Sigmoid colon (tissue), 7 donors: Measurements from ENCODE around the gene PCP4. TPM values are rescaled to one million over a fixed set of nuclear protein-coding genes. Genes with fewer than 3 reads are reported as not detected.

Experiments
- DNase-seq: peaks from one replicate; pipeline ENCODE4 v3.0.0-alpha.2; 2019
- H3K27ac ChIP-seq, 4 donors: fragments of 200-600 bp; sonication (generic); one replicate each; pipeline ENCODE4 v1.5.1; 2016 to 2019; ENCODE audit warnings: mild to moderate bottlenecking in 1 of 4
- H3K27me3 ChIP-seq, 3 donors: fragments of 200-600 bp; sonication (generic); one replicate each; pipeline ENCODE4 v1.5.1; 2019; ENCODE audit warnings: mild to moderate bottlenecking in 1 of 3
- H3K36me3 ChIP-seq, 4 donors: fragments of 200-600 bp; sonication (generic); one replicate each; pipeline ENCODE4 v1.5.1; 2016 to 2019
- H3K4me1 ChIP-seq, 4 donors: fragments of 200-600 bp; sonication (generic); one replicate each; pipeline ENCODE4 v1.5.1; 2017 to 2019
- H3K4me3 ChIP-seq, 4 donors: fragments of 200-600 bp; sonication (generic); one replicate each; pipeline ENCODE4 v1.5.1; 2017 to 2019; ENCODE audit warnings: mild to moderate bottlenecking in 2 of 4, moderate library complexity in 1 of 4
- H3K9me3 ChIP-seq, 4 donors: fragments of 200-600 bp in 3 of 4; sonication (generic) in 3 of 4; one replicate each; pipeline versions ENCODE4 v1.5.1 to v1.6.1; 2013 to 2019
- EP300 ChIP-seq, 4 donors: sonication (generic); formaldehyde crosslinking; IDR thresholded peaks; one replicate each; pipeline ENCODE4 v1.6.1; 2017; ENCODE audit warnings: antibody characterized with exemption in 4 of 4
- POLR2A ChIP-seq, 2 donors: fragments of 450-650 bp; IDR thresholded peaks; one replicate each; pipeline ENCODE4 v1.6.1; 2016; ENCODE audit warnings: antibody characterized with exemption in 2 of 2, mild to moderate bottlenecking in 2 of 2, moderate library complexity in 2 of 2
- POLR2AphosphoS5 ChIP-seq, 4 donors: sonication (generic); formaldehyde crosslinking; IDR thresholded peaks; one replicate each; pipeline ENCODE4 v1.6.1; 2017; ENCODE audit warnings: antibody characterized with exemption in 4 of 4
- WGBS, 2 donors: extraction: QIAGEN DNeasy Blood & Tissue Kit; methylation state at CpG; one replicate each; pipeline ENCODE4 v1.1.7; 2013; 5-methylcytosine and 5-hydroxymethylcytosine counted together
- intact Hi-C: fragments of 100-400 bp; cut with DNase I; formaldehyde crosslinking; loops from one replicate; pipeline ENCODE4 v1.15.1; 2023
- polyA plus RNA-seq, 3 donors: library from polyadenylated mRNA; stranded (reverse); fragments of 200-250 nt; gene quantifications; one replicate each; pipeline ENCODE4 v1.2.3, GENCODE V29; 2013
- total RNA-seq, 4 donors: library from RNA; depleted of rRNA; stranded (reverse); fragments of >200 nt; gene quantifications; one replicate each; pipeline ENCODE4 v1.1.0, GENCODE V29; 2016
- TF ChIP-seq, protein P1 (sequence below), 4 experiments: fragments of 450-650 bp in 3 of 4; fragments of 200-600 bp in 1 of 4; IDR thresholded peaks; one replicate each; pipeline ENCODE4 v1.5.1; 2016 to 2019; ENCODE audit warnings: antibody characterized with exemption in 4 of 4, mild to moderate bottlenecking in 3 of 4, moderate library complexity in 2 of 4
- donor health status: healthy with polysubstance abuse.
- donor health status: Bipolar disorder and iron deficiency.
- donor health status: healthy.

Gene PCP4
- total and polyA plus RNA-seq, 7 donors, result 6.2 to 198 (median 122) TPM; not detected in 1

DNA sequence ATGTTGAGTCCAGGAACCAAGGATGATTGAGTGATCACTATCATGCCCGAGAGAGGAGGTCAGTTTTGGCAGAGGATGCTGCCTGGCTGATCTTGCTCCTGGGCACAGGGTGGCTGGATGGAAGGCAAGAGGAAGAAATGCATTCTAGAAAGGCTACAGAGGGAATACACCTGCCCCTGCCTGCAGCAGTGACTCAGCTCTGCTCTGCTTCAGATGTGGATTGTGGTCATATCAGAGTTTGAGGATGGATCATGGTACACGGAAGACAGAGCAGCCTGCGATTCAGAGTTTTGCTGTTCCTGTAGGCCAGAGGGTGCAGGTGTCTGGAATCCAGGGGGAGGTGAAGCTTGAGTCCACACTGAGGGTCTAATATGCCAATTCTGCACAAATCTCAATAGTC is 37.2 kb downstream of the PCP4 start:
- intact Hi-C loops, result no loop called here
- no peak for DNase-seq
- TF ChIP-seq POLR2AphosphoS5 (IDR thresholded peaks at IDR 0.05) (no peak), POLR2A (IDR thresholded peaks at IDR 0.05) (no peak), EP300 (IDR thresholded peaks at IDR 0.05) (no peak)
- TF ChIP-seq, protein P1, sequence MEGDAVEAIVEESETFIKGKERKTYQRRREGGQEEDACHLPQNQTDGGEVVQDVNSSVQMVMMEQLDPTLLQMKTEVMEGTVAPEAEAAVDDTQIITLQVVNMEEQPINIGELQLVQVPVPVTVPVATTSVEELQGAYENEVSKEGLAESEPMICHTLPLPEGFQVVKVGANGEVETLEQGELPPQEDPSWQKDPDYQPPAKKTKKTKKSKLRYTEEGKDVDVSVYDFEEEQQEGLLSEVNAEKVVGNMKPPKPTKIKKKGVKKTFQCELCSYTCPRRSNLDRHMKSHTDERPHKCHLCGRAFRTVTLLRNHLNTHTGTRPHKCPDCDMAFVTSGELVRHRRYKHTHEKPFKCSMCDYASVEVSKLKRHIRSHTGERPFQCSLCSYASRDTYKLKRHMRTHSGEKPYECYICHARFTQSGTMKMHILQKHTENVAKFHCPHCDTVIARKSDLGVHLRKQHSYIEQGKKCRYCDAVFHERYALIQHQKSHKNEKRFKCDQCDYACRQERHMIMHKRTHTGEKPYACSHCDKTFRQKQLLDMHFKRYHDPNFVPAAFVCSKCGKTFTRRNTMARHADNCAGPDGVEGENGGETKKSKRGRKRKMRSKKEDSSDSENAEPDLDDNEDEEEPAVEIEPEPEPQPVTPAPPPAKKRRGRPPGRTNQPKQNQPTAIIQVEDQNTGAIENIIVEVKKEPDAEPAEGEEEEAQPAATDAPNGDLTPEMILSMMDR (IDR thresholded peaks at IDR 0.05), result no peak
- no peak overlapping the region for H3K4me3 ChIP-seq
- H3K9me3 ChIP-seq, result no peaks in the 10 kb centered on the region
- H3K27ac ChIP-seq, result no peak overlapping the region
- H3K36me3 ChIP-seq, result no peaks in the 10 kb centered on the region
- WGBS, 2 donors, result 77 to 80% methylated on average over 3 of the region's 3 CpGs
- H3K4me1 ChIP-seq, result peaks cover 0 to 16% (median 0%) of the 10 kb centered on the region in 4 donors
- no peaks in the 10 kb centered on the region for H3K27me3 ChIP-seq

DNA sequence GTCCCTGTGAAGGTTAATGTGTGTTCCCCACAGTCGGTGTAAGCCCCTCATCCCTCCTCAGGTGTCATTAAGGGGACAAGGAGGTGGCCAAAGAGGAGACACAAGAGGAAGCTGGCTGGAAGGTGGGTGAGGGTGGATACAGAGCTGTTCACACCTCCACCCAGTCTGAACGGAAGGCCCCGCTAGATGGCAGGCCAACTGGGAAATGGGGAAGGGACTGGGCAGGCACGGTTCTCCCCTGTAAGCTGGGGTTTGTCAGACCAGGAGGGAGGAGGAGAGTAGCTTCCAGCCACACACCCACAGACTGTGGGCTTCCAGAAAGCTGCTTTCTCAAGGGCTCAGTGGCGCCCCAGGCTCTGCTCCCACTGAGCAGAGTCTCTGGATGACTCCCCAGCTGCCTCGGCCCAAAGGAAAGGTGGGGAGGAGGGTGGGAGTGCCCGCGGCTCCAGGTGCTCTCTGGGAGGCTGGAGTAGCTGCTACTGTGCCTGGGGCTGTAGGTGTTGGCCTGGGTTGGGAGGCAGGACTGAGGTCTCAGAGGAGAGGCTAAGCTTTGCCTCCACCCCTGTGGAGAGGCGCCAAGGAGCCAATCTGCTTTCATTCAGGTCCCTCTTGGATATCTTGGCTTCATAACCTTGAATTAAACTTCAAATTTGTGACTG is 41.2 kb downstream of the PCP4 start:
- no peaks in the 10 kb centered on the region for H3K9me3 ChIP-seq
- no peak for DNase-seq
- no peak overlapping the region for H3K4me3 ChIP-seq
- WGBS, 2 donors, result 66 to 69% methylated on average over 9 of the region's 9 CpGs
- no peaks in the 10 kb centered on the region for H3K36me3 ChIP-seq
- H3K27ac ChIP-seq, result no peak overlapping the region
- H3K27me3 ChIP-seq, result no peaks in the 10 kb centered on the region
- peaks cover 0 to 6% (median 0%) of the 10 kb centered on the region in 4 donors for H3K4me1 ChIP-seq
- no peak for TF ChIP-seq EP300 (IDR thresholded peaks at IDR 0.05)
- TF ChIP-seq, protein P1 (IDR thresholded peaks at IDR 0.05), result no peak
- TF ChIP-seq POLR2AphosphoS5 (IDR thresholded peaks at IDR 0.05), result no peak
- intact Hi-C loops, result no loop called here

DNA sequence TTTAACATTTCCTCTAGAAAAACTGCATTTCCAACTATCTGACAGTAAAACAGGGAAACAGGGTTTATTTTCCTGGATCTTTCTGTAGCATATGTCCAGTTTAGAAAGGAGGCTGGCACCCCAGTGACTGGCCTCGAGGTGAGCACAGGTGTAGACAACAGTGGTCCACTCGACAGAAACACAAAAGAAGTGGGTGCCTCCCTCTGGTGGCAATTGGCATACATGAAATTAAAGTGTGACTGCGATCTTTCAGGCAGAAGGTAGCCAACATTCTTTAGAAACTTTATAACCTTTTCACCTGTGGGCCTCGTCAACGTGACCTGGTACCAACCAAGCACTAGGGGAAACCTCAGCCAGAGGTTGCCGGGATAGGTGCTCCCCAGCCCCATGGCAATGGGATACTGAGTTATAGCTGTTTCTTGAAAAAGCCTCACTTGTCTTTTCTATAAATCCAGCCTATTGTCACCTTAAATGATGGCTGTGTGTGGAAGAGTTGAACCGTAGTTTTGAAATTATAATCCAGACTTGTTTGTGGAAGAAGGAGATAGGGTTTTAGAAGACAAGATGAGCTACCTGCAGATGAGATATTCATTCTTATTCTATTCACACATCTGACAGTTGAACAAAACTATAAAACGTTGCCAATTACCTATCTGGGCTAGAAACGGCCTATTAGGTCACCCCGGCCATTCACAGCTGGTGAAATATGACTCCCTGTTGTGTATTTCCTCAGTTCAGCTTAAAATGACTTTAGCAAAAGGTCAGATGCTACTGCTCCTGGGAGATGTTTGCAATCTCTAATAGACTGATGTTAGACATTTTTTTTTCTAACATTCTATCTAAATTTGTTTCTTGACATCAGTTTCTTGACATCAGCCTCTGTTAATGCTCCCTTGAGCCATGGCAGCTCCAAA is 44.3 kb downstream of the PCP4 start:
- WGBS, 2 donors, result 40 to 67% methylated on average over 10 of the region's 10 CpGs
- Histone ChIP-seq H3K9me3 (no peaks in the 10 kb centered on the region), H3K27me3 (no peaks in the 10 kb centered on the region), H3K4me1 (peaks cover 0 to 4% (median 0%) of the 10 kb centered on the region in 4 donors), H3K27ac (no peak overlapping the region), H3K36me3 (no peaks in the 10 kb centered on the region), H3K4me3 (no peak overlapping the region)
- intact Hi-C loops, result no loop called here
- TF ChIP-seq, protein P1 (IDR thresholded peaks at IDR 0.05), result peak in 1 of 4 experiments; percentile 7
- TF ChIP-seq POLR2A (IDR thresholded peaks at IDR 0.05) (no peak), EP300 (IDR thresholded peaks at IDR 0.05) (no peak)
- DNase-seq, result no peak

DNA sequence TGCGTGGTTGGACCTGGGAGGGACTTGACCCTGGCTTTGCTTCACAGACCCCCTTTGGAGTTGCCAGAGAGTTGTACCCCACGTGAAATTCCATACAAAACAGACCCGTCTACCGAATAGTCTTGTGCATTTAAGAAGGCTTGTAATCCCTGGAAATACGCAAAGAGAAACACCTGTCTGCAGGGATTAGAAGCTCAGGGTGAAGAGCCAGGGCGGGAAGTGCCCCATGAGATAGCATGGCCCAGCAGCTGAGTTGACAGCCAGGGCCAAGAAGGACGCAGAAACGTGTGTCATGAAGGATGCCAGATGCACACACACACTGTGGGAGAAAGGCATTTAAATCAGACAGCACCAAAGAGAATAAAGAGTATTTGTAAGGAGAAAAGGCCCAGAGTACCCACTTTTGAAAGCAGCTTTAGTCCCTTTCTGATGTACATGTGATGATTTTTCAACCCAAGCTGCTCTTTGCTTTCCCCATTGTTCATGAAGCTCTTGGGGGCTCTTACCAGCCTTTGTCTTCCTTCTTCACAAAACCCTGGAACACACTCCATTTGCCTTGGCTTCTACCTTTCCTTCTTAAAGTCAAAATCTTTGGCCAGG is 46.6 kb downstream of the PCP4 start:
- 80 to 83% methylated on average over 8 of the region's 8 CpGs for WGBS, 2 donors
- H3K36me3 ChIP-seq, result no peaks in the 10 kb centered on the region
- no peak overlapping the region for H3K27ac ChIP-seq
- H3K4me1 ChIP-seq, result no peaks in the 10 kb centered on the region
- no peak for TF ChIP-seq EP300 (IDR thresholded peaks at IDR 0.05)
- no peak for DNase-seq
- no peak overlapping the region for H3K4me3 ChIP-seq
- intact Hi-C loops, result no loop called here
- no peaks in the 10 kb centered on the region for H3K9me3 ChIP-seq
- no peaks in the 10 kb centered on the region for H3K27me3 ChIP-seq

DNA sequence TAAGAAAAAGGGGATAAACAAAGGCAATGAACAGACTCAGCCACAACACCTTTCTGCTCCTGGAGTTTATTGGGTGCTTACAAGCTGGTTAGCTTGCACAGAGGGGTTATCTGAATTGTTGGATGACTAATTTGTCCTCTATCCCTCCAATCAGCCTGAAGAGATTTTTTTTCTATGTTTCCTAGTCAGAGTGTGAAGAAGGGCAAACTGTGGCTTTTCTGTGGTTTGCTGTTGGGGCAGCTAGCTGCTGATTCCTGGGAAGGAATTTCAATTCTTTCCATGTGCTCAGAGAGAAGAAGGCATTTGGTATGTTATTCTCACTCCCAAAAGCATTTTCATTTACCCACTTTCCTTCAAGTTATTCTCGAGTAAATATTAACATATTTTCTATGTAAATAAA is 48.6 kb downstream of the PCP4 start:
- no peaks in the 10 kb centered on the region for H3K27me3 ChIP-seq
- H3K27ac ChIP-seq, result no peak overlapping the region
- intact Hi-C loops, result no loop called here
- TF ChIP-seq, protein P1 (IDR thresholded peaks at IDR 0.05), result no peak
- no peak for TF ChIP-seq EP300 (IDR thresholded peaks at IDR 0.05)
- no peak for TF ChIP-seq POLR2AphosphoS5 (IDR thresholded peaks at IDR 0.05)
- TF ChIP-seq POLR2A (IDR thresholded peaks at IDR 0.05), result no peak
- peaks cover 0 to under 1% (median 0%) of the 10 kb centered on the region in 4 donors for H3K4me1 ChIP-seq
- no peak overlapping the region for H3K4me3 ChIP-seq
- DNase-seq, result no peak
- 59 to 61% methylated on average over 1 of the region's 1 CpG for WGBS, 2 donors
- H3K9me3 ChIP-seq, result no peaks in the 10 kb centered on the region
- H3K36me3 ChIP-seq, result no peaks in the 10 kb centered on the region
